PFSK-1 (cell line): Measurements from ENCODE around the gene P2RY4.

ENCODE experiments used
- FOXP2 ChIP-seq: optimal IDR thresholded peaks from 2 replicates; pipeline ENCODE3; 2011; ENCODE audit warnings: borderline replicate concordance, control low read depth, inconsistent platforms; ENCODE audit not compliant: insufficient read depth; ENCODE audit errors: extremely low read length, extremely low read depth
- POLR2AphosphoS5 ChIP-seq: IDR thresholded peaks from 2 replicates; pipeline ENCODE4 v1.6.1; 2012; ENCODE audit warnings: low read depth, mild to moderate bottlenecking, control low read depth, low read length, moderate library complexity

DNA sequence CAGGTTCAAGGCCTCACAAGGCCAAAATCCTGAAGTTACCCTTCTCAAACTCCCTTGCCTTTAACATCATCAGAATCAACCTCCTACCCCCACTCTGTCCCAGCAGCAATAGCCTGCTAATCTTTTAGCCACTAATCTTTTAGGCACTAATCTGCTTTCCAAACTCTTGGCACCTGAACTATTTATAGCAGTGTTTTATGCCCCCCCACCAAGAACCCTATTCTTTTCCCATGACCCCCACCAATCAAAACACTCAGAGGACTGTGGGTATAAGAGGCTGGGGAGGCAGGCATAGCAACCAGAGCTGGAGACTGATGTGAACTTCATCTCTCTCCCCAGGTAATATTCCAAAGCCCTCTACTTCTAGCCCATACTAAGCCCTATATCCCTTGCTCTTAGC lies 8.0 kb upstream of the P2RY4 start, which contains the start of gene ARR3:
- TF ChIP-seq POLR2AphosphoS5 (no peak), FOXP2 (no peak)
